Measurements from ENCODE around the gene FAM131B.

Gene FAM131B

DNA sequence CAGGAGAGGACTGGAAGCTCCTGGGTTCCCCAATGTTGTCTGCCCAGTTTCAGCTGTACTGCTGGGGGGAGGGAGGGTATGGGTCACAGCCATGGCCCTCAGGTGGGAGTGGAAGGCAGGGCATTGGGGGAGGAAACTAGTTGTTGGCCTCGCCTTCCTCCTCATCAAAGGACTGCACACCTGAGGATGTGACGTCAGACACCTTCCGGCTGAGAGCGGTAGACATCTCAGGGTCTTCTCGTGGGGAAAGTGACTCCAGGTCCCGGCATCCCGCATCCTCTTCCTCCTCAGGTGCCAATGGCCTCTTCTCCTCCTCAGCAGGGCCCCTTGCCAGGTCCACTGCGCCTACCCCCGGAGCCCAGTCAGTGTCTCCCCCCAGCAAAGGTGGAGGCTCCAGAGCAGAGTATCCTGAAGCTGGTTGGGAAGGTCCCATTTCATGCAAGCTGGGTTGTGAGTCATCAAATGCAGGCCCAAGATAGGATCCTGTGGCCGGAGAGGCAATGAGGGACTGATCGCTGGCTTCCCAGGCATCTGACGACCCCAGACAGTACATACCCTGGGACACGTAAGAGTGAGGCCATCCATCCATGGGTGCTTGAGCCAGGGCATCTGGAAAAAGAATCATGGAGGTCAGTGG, 6.0 kb downstream of the FAM131B start:
- no peak for DNase-seq

DNA sequence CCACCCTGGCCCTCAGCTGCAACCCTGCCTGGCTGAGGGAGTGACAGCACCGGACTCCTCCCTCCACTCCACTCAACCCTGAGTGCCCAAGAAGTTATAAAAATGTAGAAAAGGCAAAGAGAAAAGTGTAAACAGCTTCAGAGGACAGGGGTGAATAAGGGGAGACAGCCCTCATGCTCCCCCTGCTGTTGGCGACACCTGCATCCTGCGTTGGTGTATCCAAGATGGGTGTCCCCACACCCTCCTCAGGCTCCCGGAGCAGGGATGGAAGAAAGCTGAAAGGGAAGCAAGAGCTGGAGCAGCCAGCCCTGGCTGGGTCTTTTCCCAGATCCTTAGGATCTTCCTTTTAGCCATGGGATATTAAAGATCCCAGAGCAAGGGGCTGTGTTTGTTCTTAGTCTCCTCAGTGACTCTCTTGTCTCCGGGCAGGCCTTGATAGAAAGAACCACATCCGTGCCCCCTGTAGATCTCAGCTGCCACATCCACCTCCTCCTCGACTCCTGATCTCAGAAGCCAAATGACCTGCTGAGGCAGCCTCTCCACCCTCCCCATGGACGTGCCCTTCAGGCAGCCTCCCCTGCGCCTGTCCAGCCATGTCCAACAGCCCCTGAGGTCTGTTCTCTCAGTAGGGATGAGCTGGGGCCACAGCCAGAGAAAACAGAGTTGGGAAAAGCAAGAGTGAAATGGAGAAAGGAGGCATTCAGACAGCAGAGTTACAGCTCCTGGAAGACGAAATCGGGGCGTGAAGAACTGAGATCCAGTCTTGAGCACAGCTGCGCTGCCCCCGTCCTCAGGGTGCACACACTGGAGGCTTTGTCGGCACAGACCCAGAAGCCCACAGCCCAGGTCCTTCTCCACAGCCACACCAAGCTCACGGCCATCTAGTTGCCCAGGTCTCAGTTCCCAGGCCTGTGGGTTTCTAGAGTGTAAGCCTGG, 6.8 kb downstream of the FAM131B start:
- DNase-seq, result no peak

DNA sequence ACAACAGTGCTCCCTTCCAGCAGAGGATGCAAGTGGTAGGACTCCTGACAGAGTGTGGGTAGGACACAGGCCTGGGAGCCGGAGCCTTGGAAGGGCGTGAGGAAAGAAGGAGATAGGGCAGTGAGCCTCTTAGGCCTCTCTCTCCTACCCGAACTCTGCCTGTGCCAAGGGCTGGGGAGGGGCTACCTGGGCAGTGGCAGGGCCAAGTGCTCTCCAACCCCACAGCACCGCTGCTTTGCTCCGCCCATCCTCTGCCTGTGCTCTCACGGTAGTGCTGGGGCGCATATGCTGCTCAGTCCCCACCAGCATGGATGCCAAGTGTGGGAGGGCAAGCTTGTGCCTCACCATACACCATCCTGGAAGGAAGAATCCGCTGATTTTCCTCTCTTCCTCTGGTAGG, 7.5 kb downstream of the FAM131B start:
- DNase-seq, result no peak

DNA sequence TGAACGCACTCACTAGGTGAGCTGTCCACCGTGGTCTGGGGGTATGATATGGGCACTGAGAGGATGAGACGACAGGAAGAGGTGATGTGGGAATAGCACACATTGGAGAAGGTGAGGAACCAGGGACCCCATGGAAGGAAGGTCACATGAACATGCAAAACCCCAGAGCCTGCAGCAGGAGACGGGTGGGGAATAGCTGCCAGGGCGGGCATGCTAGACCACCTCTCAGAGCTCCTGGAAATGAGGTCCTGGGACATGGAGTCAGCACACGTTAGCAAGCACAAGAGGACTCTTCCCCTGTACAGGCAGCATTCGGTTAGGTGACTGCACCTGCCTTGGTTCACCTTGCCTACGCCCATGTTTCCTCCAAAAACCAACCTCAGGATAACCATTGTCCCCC, 8.1 kb downstream of the FAM131B start:
- DNase-seq, result no peak

DNA sequence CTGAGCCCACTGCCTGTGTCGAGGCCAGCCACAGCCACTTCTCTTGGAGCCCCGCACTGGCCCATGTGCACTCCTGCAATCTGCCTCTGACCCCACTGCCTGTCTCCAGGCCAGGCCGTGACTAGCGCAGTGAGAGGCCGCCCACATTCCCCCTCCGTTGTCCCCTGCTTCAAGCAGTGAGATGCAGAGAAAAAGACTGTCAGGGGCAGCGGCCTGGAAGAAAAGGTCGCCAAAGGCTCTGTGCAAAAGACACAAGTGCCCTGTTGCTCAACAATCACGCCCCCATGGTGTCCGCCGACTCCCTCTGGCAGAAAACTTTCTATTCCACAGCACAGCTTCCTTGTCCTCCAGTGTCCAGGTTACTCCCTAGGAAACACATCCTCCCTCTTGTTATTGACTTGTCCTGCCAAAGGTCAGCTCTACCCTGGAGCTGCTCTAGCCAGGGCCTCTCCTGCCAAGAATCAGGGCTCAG, 9.9 kb downstream of the FAM131B start:
- DNase-seq, result no peak

DNA sequence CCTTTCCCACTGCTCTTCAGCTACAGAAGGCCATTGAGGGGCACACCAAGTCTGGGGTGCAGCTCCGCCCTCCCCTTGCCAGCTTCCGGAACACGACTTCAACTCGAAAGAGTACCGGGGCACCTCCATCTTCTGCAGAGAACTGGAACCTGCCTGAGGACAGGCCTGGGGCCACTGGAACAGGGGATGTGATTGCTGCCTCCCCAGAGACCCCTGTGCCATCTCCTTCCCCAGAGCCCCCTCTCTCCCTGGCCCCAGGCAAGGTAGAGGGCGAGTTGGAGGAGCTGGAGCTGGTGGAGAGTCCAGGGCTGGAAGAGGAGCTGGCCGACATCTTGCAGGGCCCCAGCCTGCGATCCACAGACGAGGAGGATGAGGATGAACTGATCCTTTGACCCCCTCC, 10.9 kb downstream of the FAM131B start:
- no peak for DNase-seq

DNA sequence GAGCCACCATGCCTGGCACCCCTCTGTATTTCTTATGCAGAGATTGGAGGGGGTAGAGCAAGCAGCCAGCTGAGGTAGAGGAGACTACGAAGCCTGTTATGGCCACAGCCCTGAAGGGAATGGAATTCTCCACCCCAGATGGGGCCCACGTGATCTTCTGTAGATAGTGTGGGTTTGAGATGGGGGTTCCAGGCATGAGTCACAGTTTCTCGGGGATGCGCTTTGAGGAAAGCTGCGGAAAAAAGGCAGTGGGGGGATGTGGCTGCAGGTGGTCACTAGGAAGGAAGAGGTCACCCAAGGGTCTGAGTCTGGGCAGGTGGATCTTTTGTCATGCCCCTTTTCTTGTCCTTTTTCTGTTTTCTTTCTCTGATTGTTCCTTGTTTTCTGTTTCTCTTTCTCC, 11.5 kb downstream of the FAM131B start:
- DNase-seq, result no peak

DNA sequence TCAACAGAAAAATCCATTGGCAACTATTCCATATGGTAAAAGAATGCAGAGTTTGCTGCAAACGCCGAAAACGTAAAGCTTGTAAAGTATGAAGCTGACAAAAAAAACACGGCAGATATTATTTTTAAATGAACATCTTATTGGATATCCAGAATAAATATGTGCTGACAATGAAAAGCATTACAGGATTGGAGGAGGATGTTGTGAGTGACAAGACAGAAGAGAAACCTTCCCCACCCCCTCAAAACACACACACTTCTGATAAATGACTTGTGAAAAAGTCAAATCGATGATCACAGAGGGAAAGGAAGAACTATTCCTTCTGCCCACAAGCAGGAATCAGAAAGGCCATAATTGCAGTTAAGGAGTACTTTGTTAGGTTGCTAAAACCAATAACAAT, 14.6 kb downstream of the FAM131B start:
- DNase-seq, result no peak

DNA sequence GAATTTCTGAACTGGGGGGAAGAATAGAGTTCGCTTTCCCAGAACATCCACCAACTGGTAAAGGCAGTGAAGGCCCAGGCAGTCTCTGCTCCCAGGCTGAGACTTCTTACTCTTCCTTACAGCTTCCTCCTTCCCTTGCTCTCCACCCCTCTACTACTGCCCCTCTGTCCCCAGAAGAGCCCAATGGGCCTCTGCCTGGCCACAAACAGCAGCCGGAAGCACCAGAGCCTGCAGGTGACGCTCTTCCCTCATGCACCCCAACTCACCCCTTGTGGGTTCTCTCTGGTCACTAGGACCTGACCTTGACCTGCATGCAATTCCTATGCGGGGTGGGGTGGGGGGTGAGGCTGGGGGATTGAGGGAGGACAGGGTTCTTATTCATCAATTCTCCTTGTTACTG, 16.5 kb downstream of the FAM131B start:
- DNase-seq, result no peak

DNA sequence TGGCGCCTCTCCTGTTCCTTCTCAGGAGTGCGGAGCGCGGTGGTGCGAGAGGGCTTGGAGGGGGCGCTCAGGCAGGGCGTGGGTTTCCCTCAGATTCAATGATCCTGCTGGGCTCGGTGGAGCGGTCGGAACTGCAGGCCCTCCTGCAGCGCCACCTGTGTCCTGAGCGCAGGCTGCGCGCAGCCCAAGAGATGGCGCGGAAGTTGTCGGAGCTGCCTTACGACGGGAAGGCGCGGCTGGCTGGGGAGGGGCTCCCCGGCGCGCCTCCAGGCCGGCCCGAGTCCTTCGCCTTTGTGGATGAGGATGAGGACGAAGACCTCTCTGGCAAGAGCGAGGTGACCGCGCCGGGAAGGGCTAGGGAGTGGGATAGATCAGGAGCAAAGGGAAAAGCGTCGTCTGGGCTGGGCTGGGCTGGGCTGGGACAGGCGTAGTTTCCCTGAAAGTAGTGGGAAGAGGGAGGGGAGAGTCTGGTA, 17.0 kb downstream of the FAM131B start:
- DNase-seq, result peak; percentile 61

DNA sequence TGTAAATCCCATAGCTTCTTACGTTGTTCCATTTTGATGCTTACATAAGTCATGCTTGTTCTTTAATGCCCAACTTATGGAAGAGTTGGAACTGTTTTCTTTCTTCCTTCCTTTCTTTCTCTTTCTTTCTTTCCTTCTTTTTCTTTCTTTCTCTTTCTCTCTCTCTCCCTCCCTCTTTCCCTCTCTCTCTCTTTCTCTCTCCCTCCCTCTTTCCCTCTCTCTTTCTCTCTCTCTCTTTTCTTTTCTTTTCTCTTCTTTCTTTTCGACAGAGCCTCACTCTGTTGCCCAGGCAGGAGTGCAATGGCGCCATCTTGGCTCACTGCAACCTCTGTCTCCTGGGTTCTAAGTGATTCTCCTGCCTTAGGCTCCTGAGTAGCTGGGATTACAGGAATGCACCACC, 18.9 kb downstream of the FAM131B start:
- DNase-seq, result no peak

DNA sequence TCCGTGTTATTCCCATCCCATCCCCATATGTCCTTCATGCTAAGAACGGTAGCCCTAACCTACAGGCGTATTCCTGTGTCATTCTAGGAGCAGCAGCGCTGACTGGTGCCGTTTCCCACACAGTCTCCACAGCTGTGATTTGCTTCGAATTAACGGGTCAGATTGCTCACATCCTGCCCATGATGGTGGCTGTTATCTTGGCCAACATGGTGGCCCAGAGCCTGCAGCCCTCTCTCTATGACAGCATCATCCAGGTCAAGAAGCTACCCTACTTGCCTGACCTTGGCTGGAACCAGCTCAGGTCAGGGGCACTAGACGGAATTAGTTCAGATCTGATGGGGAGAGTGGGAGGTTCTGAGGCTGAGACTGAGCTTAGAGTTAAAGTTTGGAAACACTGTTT, 20.7 kb downstream of the FAM131B start:
- DNase-seq, result no peak

DNA sequence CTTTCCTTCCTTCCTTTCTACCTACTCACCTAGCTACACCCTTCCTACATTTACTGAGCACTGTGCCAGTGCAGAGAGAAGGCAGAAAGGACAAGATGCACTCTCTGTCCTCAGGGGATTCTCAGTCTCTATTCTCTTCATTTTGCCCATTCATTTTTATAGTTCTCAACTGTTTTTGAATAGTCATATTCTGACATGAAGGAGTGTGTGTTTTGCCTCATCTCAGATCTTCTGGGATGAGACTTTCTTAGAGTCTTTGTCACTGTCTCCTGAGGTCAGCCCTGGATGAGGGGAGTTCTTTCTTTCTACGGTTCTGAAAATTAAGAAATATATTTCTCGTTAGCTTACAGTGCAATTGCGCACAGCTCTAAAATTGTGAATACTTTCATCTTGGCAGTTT, 25.3 kb downstream of the FAM131B start:
- no peak for DNase-seq

DNA sequence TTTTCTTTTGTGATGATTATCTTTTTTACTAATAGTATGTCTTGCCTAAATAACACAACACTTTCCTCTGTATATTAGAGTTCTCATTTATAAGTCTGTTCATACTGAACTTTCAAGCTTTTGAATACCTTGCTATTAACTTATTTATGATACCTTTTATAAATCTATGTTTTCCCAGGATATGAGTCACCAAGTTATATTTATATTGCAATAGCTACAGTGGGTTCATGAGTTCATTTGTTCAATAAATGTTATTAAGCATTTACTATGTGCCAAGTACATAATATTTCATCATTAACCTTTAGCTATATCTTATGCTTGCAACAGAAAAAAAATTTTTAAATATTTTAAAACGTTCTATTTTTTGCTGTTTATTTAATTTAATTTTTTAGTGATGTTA, 28.3 kb downstream of the FAM131B start:
- no peak for DNase-seq

DNA sequence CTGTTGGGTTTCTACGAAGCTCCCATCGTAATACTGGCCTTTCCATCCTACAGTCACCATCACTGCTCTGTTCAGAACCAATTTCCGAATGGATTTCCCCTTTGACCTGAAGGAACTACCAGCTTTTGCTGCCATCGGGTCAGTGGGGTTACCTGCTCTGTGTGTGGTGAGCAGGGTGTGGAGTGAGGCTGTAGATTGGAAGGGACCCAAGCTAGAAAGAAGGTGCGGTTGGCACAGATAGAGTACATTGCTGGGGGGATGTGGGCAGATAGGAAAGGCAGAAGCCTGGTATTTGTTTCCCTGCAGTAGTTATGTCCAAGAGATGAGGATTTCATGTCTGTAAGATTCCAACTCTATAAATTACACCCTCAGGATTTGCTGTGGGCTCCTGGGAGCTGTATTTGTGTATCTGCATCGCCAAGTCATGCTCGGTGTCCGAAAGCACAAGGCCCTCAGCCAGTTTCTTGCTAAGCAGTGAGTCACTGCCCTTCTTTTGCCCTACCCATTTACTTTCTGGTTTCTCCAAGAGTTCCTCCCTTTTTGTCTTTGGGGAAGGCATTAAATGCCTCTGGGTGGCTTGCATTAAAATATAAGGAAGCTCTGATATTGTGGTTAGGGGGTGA, 31.2 kb downstream of the FAM131B start:
- DNase-seq, result no peak

DNA sequence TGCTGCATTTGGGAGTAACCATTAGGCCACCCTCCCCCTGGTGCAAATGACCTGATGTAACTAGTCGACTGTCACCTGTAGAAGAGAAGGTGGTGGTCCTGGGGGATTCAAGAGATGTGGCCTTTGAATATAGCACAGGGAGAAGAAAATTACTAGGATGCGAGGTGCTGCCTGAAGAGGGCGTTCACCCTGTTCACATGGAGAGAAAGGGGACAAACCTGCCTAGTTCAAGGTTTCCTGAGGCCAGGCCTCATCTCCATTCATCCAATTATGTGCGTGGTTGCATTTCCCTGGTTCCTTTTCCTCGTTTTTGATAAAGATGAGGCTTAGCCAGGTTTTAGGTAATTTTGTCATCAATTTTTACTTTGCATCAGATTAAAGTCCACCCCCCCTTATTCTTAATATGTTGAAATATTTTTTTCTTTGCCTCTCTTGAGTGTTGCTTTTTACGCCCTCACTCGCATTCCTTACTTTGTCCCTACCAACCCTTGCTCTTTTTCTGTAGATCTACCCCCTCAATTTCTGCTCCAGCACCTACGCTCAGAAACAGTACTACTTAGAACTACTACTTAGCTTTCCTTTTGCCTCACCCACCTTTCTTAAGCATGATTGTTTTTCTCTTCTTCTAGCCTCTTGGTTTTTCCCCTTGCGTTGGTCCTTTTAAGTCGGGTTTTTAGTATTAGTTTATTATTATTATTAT, 32.9 kb downstream of the FAM131B start:
- DNase-seq, result no peak

DNA sequence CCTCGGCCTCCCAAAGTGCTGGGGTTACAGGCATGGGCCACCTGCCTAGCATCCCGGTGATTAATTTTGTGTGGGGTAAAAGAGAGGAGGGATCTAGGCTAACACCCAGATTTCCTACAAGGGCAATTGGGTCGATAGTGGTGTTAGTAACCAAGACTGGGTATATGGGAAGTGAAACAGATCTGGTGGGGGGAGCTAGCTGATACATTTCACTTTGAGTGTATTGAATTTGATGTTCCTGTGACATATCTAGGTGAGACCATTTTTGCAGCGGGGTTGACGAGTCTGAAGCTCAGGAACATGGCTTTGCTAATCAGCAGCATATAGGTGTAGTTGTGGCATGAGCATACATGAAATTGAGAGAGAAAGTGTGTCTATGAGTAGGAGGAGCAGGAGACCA, 34.6 kb downstream of the FAM131B start:
- no peak for DNase-seq

DNA sequence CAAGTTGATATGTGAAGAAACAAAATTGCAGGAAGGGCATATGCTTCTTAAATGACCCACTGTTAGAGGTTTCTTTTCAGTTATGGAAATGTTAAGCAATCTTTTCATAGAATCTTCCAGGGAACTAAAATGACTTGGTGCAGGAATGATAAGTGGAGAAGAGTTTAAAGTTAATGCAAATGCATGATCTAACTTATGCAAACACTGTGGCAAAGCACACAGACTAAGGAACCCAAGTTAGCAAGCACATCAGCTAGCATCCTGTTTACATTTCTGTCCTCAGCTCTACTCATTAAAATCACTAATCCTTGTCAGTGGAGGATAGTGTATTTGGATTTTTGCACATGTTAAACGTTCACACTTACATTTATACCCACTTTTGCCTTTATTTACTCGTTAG, 37.3 kb downstream of the FAM131B start:
- no peak for DNase-seq

DNA sequence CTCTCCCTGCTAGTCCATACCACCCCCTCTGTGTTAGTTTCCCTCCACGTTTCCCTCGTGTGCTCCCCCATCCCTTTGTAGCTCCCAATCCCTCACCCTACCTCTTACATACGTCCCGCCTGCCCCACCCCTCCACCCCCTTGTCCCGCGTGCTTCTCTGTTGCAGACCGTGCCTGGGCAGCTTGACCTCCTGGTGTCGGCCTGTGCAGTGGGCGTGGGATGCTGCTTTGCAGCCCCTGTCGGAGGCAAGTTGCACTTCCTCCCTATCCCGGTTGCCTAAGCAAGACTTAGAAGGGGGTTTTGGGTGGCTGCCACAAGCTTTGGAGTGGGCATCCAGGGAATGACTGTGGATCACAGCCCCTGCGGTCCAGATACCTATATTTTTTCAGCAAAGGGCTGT, 38.9 kb downstream of the FAM131B start:
- DNase-seq, result no peak

DNA sequence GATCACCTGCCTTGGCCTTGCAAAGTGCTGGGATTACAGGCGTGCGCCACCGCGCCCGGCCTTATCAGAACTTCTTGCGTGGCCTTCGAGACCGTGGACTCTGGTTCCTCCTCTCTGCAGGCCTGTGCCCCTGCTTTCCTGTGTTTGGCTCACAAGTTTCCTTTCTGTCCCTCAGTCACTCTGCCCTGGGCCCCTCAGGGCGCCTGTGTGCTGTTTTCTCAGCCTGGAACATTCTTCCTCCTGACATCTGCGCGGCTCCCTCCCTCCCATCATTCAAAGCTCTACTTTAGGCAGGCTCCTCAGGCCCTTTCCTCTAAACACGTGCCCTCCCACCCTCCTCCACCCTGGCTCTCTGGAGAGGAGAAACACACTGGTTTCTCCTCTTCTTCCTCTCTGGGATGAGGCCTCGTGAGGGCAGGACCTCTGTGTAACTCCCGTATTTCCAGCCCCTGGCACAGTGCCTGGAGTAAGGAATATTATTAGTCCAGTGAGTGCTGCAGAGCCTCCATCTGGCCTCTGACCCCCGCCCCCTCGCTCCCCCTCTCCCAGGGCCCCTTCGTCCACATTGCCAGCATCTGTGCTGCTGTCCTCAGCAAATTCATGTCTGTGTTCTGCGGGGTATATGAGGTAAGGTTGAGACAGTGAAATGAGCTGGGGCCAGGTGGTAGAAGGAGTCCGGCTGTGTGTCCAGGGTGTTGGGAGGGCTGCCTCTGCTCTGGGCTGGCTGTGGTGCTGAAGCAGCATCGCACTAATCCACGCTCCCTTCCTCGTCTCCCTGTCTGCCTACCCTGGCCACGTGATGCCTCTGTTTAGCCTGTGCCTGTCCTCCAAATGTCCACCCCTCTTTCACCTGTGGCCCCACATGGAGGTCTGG, 39.5 kb downstream of the FAM131B start:
- no peak for DNase-seq

DNA sequence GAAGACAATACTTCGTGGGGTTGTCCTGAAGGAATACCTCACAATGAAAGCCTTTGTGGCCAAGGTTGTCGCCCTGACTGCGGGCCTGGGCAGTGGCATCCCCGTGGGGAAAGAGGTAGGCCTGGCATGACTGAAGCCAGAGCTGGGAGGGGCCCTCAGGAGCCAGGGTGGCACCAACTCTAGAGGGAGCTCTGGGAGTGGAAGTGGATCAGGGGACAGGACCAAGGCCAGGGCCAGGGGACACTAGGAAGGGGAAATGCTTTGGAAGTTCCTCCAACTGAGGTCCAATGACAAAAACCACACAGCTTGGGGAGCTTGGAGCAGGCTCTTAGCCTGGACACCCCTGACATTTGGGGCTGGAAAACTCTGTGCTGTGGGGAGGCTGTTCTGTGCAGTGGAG, 40.8 kb downstream of the FAM131B start:
- no peak for DNase-seq

DNA sequence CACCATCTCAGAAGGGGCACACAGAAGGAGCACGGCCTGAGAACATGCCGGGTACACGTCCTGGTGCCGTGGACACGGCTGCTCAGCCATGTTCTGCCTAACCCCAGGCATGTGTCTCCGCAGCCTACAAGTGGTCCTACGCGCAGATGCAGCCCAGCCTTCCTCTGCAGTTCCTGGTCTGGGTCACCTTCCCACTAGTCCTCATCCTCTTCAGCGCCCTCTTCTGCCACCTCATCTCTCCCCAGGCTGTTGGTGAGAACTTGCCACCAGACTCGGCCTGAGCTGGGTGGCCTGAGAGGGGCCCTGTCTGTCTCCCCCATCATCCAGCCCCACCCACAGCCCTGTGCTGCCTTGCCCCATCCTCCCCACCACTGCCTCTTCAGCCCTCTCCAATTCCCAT, 41.3 kb downstream of the FAM131B start:
- DNase-seq, result no peak

Data from 8988T (cell line).